Measurements from ENCODE around the gene OR6C2.

DNA sequence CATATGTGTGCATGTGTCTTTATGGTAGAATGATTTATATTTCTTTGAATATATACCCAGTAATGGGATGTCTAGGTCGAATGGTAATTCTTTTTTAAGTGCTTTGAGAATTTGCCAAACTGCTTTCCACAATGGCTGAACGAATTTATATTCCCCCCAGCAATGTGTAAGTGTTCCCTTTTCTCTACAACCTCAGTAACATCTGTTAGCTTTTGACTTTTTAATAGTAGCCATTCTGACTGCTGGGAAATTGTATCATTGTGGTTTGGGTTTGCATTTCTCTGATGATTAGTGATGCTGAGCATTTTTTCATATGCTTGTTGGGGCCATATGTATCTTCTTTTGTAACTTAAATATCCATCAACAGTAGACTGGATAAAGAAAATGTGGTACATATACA is 57.7 kb downstream of the OR6C2 start:
- TF ChIP-seq POLR2AphosphoS5 (IDR thresholded peaks at IDR 0.05): no peak
- TF ChIP-seq, protein P1, sequence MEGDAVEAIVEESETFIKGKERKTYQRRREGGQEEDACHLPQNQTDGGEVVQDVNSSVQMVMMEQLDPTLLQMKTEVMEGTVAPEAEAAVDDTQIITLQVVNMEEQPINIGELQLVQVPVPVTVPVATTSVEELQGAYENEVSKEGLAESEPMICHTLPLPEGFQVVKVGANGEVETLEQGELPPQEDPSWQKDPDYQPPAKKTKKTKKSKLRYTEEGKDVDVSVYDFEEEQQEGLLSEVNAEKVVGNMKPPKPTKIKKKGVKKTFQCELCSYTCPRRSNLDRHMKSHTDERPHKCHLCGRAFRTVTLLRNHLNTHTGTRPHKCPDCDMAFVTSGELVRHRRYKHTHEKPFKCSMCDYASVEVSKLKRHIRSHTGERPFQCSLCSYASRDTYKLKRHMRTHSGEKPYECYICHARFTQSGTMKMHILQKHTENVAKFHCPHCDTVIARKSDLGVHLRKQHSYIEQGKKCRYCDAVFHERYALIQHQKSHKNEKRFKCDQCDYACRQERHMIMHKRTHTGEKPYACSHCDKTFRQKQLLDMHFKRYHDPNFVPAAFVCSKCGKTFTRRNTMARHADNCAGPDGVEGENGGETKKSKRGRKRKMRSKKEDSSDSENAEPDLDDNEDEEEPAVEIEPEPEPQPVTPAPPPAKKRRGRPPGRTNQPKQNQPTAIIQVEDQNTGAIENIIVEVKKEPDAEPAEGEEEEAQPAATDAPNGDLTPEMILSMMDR (IDR thresholded peaks at IDR 0.05): no peak
